DMS114 treated with DMSO at 0.1 percent for 48 hours (cell line): ENCODE data around the gene KPRP.

ENCODE experiments used
- DNase-seq: peaks from one replicate; lab custom pipeline; 2025; ENCODE audit not compliant: unreplicated experiment; lab: John Stamatoyannopoulos, UW

KPRP gene

GRCh38 chr1:152768847-152769533 lies 11.2 kb downstream of the KPRP start:
- no peak for DNase-seq

GRCh38 chr1:152770411-152770810 lies 12.6 kb downstream of the KPRP start:
- DNase-seq = no peak

- DNase-seq = no peak
Measured at GRCh38 chr1:152774875-152775274, 17.1 kb downstream of the KPRP start, which contains the start of gene LCE1F. Gene LCE1F, plus strand, starts transcription at chr1:152775140. Its CDS starts 1,232 bp downstream, at chr1:152776372.

GRCh38 chr1:152776361-152776760 lies 18.5 kb downstream of the KPRP start:
- DNase-seq = no peak

- no peak for DNase-seq
Measured at GRCh38 chr1:152777510-152778137, 19.8 kb downstream of the KPRP start.

GRCh38 chr1:152783095-152783494 lies 25.3 kb downstream of the KPRP start:
- no peak for DNase-seq

GRCh38 chr1:152786077-152786476 lies 28.3 kb downstream of the KPRP start, which contains the start of gene LCE1E:
Gene LCE1E, plus strand, starts transcription at chr1:152786257. Its CDS starts 1,043 bp downstream, at chr1:152787300.
- DNase-seq = no peak

- DNase-seq = no peak
Measured at GRCh38 chr1:152795686-152796085, 37.9 kb downstream of the KPRP start.

- DNase-seq = no peak
Measured at GRCh38 chr1:152796421-152796820, 38.6 kb downstream of the KPRP start, which contains the start of gene LCE1D. Gene LCE1D, plus strand, starts transcription at chr1:152796721. Its CDS starts 1,074 bp downstream, at chr1:152797795.

- no peak for DNase-seq
Measured at GRCh38 chr1:152801333-152801732, 43.5 kb downstream of the KPRP start.

- no peak for DNase-seq
Measured at GRCh38 chr1:152806576-152806975, 48.8 kb downstream of the KPRP start, which contains the start of gene LCE1C. Gene LCE1C, minus strand, starts transcription at chr1:152806651. Its CDS starts 1,173 bp downstream, at chr1:152805478.

GRCh38 chr1:152811050-152811449 lies 53.2 kb downstream of the KPRP start:
- DNase-seq = no peak
